Endothelial cell of umbilical vein (primary cell): ENCODE measurements around the gene CLDN9.

Source experiments
- EZH2 ChIP-seq: IDR thresholded peaks from 2 replicates; pipeline ENCODE4 v1.6.1; 2012; ENCODE audit warnings: borderline replicate concordance, low read depth, mild to moderate bottlenecking, moderate library complexity, low read length, inconsistent platforms; ENCODE audit not compliant: severe bottlenecking
- FOS ChIP-seq: IDR thresholded peaks from 2 replicates; pipeline ENCODE4 v1.6.1; 2011; ENCODE audit warnings: mild to moderate bottlenecking, low read length, moderate library complexity, borderline replicate concordance; ENCODE audit not compliant: insufficient read depth
- POLR2A ChIP-seq: IDR thresholded peaks from 2 replicates; pipeline ENCODE4 v1.6.1; 2012; ENCODE audit warnings: low read depth, mild to moderate bottlenecking, control low read depth, low read length
- POLR2AphosphoS5 ChIP-seq: IDR thresholded peaks from 2 replicates; pipeline ENCODE4 v1.6.1; 2012; ENCODE audit warnings: low read depth, mild to moderate bottlenecking, control low read depth, low read length, moderate library complexity; ENCODE audit not compliant: insufficient read depth
- TF ChIP-seq, protein P1 (sequence below), 2 donors: IDR thresholded peaks; 1 replicate in 1 of 2; 2 replicates in 1 of 2; pipeline ENCODE4 v1.5.1; 2011; ENCODE audit warnings: low read length in 2 of 2, mild to moderate bottlenecking in 2 of 2, moderate library complexity in 2 of 2, control low read depth in 1 of 2, inconsistent platforms in 1 of 2, low read depth in 1 of 2; ENCODE audit not compliant: insufficient read depth in 1 of 2; ENCODE audit errors: extremely low read depth in 1 of 2
- TF ChIP-seq, protein P2 (sequence below): IDR thresholded peaks from 2 replicates; pipeline ENCODE4 v1.6.1; 2011; ENCODE audit not compliant: insufficient read depth, insufficient read length

DNA sequence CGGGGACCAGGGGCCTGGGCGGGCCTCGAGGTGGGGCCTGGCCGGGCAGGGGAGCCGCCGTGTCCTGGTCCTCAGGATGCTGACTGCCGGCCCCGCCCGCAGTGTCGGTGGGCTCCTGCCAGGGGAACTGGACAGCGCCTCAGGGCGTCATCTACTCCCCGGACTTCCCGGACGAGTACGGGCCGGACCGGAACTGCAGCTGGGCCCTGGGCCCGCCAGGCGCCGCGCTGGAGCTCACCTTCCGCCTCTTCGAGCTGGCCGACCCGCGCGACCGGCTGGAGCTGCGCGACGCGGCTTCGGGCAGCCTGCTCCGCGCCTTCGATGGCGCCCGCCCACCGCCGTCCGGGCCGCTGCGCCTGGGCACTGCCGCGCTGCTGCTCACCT lies 45.9 kb upstream of the CLDN9 start:
- TF ChIP-seq, protein P1, sequence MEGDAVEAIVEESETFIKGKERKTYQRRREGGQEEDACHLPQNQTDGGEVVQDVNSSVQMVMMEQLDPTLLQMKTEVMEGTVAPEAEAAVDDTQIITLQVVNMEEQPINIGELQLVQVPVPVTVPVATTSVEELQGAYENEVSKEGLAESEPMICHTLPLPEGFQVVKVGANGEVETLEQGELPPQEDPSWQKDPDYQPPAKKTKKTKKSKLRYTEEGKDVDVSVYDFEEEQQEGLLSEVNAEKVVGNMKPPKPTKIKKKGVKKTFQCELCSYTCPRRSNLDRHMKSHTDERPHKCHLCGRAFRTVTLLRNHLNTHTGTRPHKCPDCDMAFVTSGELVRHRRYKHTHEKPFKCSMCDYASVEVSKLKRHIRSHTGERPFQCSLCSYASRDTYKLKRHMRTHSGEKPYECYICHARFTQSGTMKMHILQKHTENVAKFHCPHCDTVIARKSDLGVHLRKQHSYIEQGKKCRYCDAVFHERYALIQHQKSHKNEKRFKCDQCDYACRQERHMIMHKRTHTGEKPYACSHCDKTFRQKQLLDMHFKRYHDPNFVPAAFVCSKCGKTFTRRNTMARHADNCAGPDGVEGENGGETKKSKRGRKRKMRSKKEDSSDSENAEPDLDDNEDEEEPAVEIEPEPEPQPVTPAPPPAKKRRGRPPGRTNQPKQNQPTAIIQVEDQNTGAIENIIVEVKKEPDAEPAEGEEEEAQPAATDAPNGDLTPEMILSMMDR (IDR thresholded peaks at IDR 0.05; ENCODE audit: extremely low read depth in 1 of 2, insufficient read depth in 1 of 2, low read depth in 1 of 2, low read length in 2 of 2): no peak
- no peak for TF ChIP-seq POLR2A
- TF ChIP-seq, protein P2, sequence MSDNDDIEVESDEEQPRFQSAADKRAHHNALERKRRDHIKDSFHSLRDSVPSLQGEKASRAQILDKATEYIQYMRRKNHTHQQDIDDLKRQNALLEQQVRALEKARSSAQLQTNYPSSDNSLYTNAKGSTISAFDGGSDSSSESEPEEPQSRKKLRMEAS: no peak
- TF ChIP-seq EZH2: peak; percentile 98
- TF ChIP-seq FOS: no peak
- TF ChIP-seq POLR2AphosphoS5: no peak
